GM12878 (cell line): ENCODE data around the gene TTLL10. TPM values are rescaled to one million over a fixed set of nuclear protein-coding genes. Genes with fewer than 3 reads are reported as not detected.

ENCODE experiments used
- ATAC-seq: fragments of 200-7000 bp; cut with Tn5 transposase; 3 replicates; pipeline ENCODE4 v1.9.1; 2020; ENCODE audit warnings: mild to moderate bottlenecking, moderate library complexity
- BruUV-seq: library from RNA; stranded (reverse); fragments of 400-500 nt; replicated peaks from 2 replicates; lab custom pipeline; 2021; lab: Mats Ljungman, UMichigan
- CTCF ChIA-PET: fragments of 300-600 bp; sonication (Branson Sonifier 250); formaldehyde crosslinking; extraction: SDS; loops from one replicate; lab custom pipeline; 2021; ENCODE audit warnings: inconsistent platforms; lab: Yijun Ruan, JAX
- POLR2A ChIA-PET: fragments of 350-600 bp; formaldehyde crosslinking; extraction: SDS; loops from one replicate; lab custom pipeline; 2021; ENCODE audit warnings: inconsistent platforms; lab: Charles Lee
- RAD21 ChIA-PET: fragments of 300-600 bp; sonication (Branson Sonifier 250); formaldehyde crosslinking; loops from one replicate; lab custom pipeline; 2023; ENCODE audit warnings: antibody characterized with exemption; ENCODE audit not compliant: unreplicated experiment; lab: Charles Lee
- SMC1A ChIA-PET: fragments of 300-600 bp; sonication (Branson Sonifier 250); formaldehyde crosslinking; loops from one replicate; lab custom pipeline; 2023; ENCODE audit not compliant: unreplicated experiment, uncharacterized antibody; lab: Charles Lee
- DNase-seq: peaks from one replicate; pipeline ENCODE4 v3.0.0-alpha.2; 2011; ENCODE audit warnings: low read depth, low spot score
- FAIRE-seq: peaks from 3 replicates; lab custom pipeline; 2011; peaks lifted over from hg19 to GRCh38; lab: Jason Lieb, UNC
- H2AFZ ChIP-seq: 2 replicates; pipeline ENCODE4 v1.6.0; 2011; ENCODE audit warnings: low read depth, low read length, control low read depth; ENCODE audit not compliant: control insufficient read depth
- H3K27ac ChIP-seq: 2 replicates; pipeline ENCODE4 v1.5.1; 2011; ENCODE audit warnings: control low read depth; ENCODE audit not compliant: control insufficient read depth, insufficient read depth
- H3K27me3 ChIP-seq, 2 experiments: replicated peaks in 1 of 2; 2 replicates each; pipeline versions ENCODE4 v1.6.0 to v1.6.1; 2011; ENCODE audit warnings: low read length in 1 of 2; ENCODE audit not compliant: control insufficient read depth in 2 of 2, insufficient read depth in 2 of 2
- H3K36me3 ChIP-seq, 2 experiments: 2 replicates each; pipeline ENCODE4 v1.5.1; 2011; ENCODE audit warnings: low read length in 1 of 2; ENCODE audit not compliant: control insufficient read depth in 2 of 2, insufficient read depth in 2 of 2
- H3K4me1 ChIP-seq: 2 replicates; pipeline ENCODE4 v1.6.1; 2011; ENCODE audit warnings: mild to moderate bottlenecking, low read length, moderate library complexity, mixed read lengths; ENCODE audit not compliant: control insufficient read depth, insufficient read depth
- H3K4me2 ChIP-seq: 2 replicates; pipeline ENCODE4 v1.6.0; 2011; ENCODE audit warnings: control low read depth; ENCODE audit not compliant: control insufficient read depth, insufficient read depth
- H3K4me3 ChIP-seq: fragments of 200-600 bp; sonication (generic); 2 replicates; pipeline ENCODE4 v1.5.1; 2016
- H3K79me2 ChIP-seq: 2 replicates; pipeline ENCODE4 v1.6.0; 2011; ENCODE audit warnings: low read length; ENCODE audit not compliant: control insufficient read depth, insufficient read depth
- H3K9ac ChIP-seq: 2 replicates; pipeline ENCODE4 v1.8.0; 2011; ENCODE audit warnings: low read length, control low read depth, mixed read lengths; ENCODE audit not compliant: control insufficient read depth, insufficient read depth
- H3K9me3 ChIP-seq: replicated peaks from 3 replicates; pipeline ENCODE4 v1.5.1; 2011; ENCODE audit warnings: mild to moderate bottlenecking, low read length; ENCODE audit not compliant: control insufficient read depth, insufficient read depth
- H4K20me1 ChIP-seq: 2 replicates; pipeline ENCODE4 v1.6.0; 2011; ENCODE audit not compliant: control insufficient read depth, insufficient read depth
- ASH2L ChIP-seq: fragments of 300-600, 200-600 bp; sonication (generic); IDR thresholded peaks from 2 replicates; pipeline ENCODE4 v1.6.1; 2017; ENCODE audit warnings: low read depth, mild to moderate bottlenecking, borderline replicate concordance
- CBX3 ChIP-seq: fragments of 200-600 bp; sonication (generic); IDR thresholded peaks from 2 replicates; pipeline ENCODE4 v1.6.1; 2016; ENCODE audit warnings: low read depth, borderline replicate concordance
- CREM ChIP-seq: IDR thresholded peaks from 2 replicates; pipeline ENCODE4 v1.6.1; 2014; ENCODE audit warnings: antibody characterized with exemption, low read depth
- GABPA ChIP-seq: IDR thresholded peaks from 2 replicates; pipeline ENCODE4 v1.6.1; 2014; ENCODE audit warnings: antibody characterized with exemption, low read depth, mild to moderate bottlenecking, inconsistent platforms
- POLR2A ChIP-seq: IDR thresholded peaks from 2 replicates; pipeline ENCODE4 v1.6.1; 2011; ENCODE audit warnings: low read depth, mild to moderate bottlenecking, low read length
- REST ChIP-seq: IDR thresholded peaks from 2 replicates; pipeline ENCODE4 v1.6.1; 2012; ENCODE audit warnings: mild to moderate bottlenecking, low read depth, low read length
- TCF12 ChIP-seq: IDR thresholded peaks from 2 replicates; pipeline ENCODE4 v1.6.1; 2011; ENCODE audit warnings: low read depth, mild to moderate bottlenecking, low read length
- YY1 ChIP-seq: IDR thresholded peaks from 2 replicates; pipeline ENCODE4 v1.6.1; 2011; ENCODE audit warnings: low read depth, mild to moderate bottlenecking, low read length
- ZNF24 ChIP-seq: fragments of 450-650 bp; IDR thresholded peaks from 2 replicates; pipeline ENCODE4 v1.6.1; 2017; ENCODE audit warnings: antibody characterized with exemption, mild to moderate bottlenecking
- ZNF687 ChIP-seq: fragments of 450-650 bp; IDR thresholded peaks from 2 replicates; pipeline ENCODE4 v1.6.1; 2017; ENCODE audit warnings: mild to moderate bottlenecking, moderate library complexity
- ZSCAN29 ChIP-seq: fragments of 450-650 bp; IDR thresholded peaks from 2 replicates; pipeline ENCODE4 v1.6.1; 2017; ENCODE audit warnings: mild to moderate bottlenecking, moderate library complexity
- WGBS: methylation state at CpG from one replicate; pipeline ENCODE4 v1.1.6; 2016; ENCODE audit warnings: low lambda C conversion rate; ENCODE audit not compliant: insufficient replicate concordance, insufficient coverage; ENCODE audit errors: missing lambda C conversion rate; 5-methylcytosine and 5-hydroxymethylcytosine counted together
- in situ Hi-C: fragments of 300-500 bp; cut with MboI; formaldehyde crosslinking; loops from 9 replicates; pipeline ENCODE4 v1.14.3; 2018; ENCODE audit warnings: mixed read lengths
- intact Hi-C: fragments of 100-400 bp; cut with micrococcal nuclease; formaldehyde crosslinking; loops from one replicate; pipeline ENCODE4 v1.14.2; 2022; ENCODE audit not compliant: unreplicated experiment
- polyA plus RNA-seq, 11 experiments: library from polyadenylated mRNA; depleted of rRNA in 4 of 11; unstranded in 6 of 11; stranded (reverse) in 5 of 11; fragments of >200 nt; fragmentation: Nextera tagmentation in 4 of 11; fragmentation: Illumina TruSeq in 1 of 11; extraction: Ambion mirVana in 4 of 11; extraction: Trizol in 1 of 11; gene quantifications; 1 replicate in 1 of 11; 2 replicates in 10 of 11; pipeline versions ENCODE4 v1.2.1 to v1.2.3, GENCODE V29; 2011 to 2016; ENCODE audit warnings: inconsistent platforms in 2 of 11, missing spikeins in 2 of 11, low read depth in 1 of 11
- total RNA-seq, 4 experiments: library from RNA; depleted of rRNA in 3 of 4; stranded (reverse); fragments of >200 nt in 3 of 4; fragmentation: Illumina TruSeq in 1 of 4; extraction: Trizol in 1 of 4; gene quantifications; 2 replicates each; pipeline versions ENCODE4 v1.2.1 to v1.2.3, GENCODE V29; 2013 to 2021

TTLL10 gene
- total and polyA plus RNA-seq, 10 of the 15 experiments (the other 5 are each of a cell fraction or from before 2014, with no cell fraction given) = not detected

- SMC1A ChIA-PET = no interaction called here
- BruUV-seq = no TSS peak
- no peak overlapping the region for H2AFZ ChIP-seq
- no peaks in the 10 kb centered on the region for H3K27me3 ChIP-seq
- CTCF ChIA-PET = interaction anchor here (0.8 kb wide), 1 partner anchor 94 kb away, joined by 3 read pairs; no protein-coding TSS in a partner anchor
- intact Hi-C loops = no loop called here
- H3K9ac ChIP-seq = no peak overlapping the region
- peaks cover 2% of the 10 kb centered on the region; the same call in 1 of the 2 replicates for H3K4me1 ChIP-seq
- no peak overlapping the region for H3K27ac ChIP-seq
- H3K36me3 ChIP-seq = no peaks in the 10 kb centered on the region
- H3K4me2 ChIP-seq = no peak overlapping the region
- 76% methylated on average over 33 of the region's 33 CpGs for WGBS
- DNase-seq = no peak
- no peaks in the 10 kb centered on the region for H4K20me1 ChIP-seq
- POLR2A ChIA-PET = interaction anchor here (0.6 to 2.0 kb wide), 2 partner anchors 42 to 170 kb away, joined by 3 to 4 read pairs; no protein-coding TSS in a partner anchor
- in situ Hi-C loops = no loop called here
- TF ChIP-seq YY1 = no peak
- no peak for TF ChIP-seq REST
- TF ChIP-seq, all 136 proteins: peak for 0
- RAD21 ChIA-PET = no interaction called here
- FAIRE-seq (no peak), ATAC-seq (no peak)
- Histone ChIP-seq H3K79me2 (no peaks in the 10 kb centered on the region), H3K4me3 (no peak overlapping the region), H3K9me3 (no peaks in the 10 kb centered on the region)
Measured at GRCh38 chr1:1163538-1164070, 10.1 kb upstream of the TTLL10 start.

DNA sequence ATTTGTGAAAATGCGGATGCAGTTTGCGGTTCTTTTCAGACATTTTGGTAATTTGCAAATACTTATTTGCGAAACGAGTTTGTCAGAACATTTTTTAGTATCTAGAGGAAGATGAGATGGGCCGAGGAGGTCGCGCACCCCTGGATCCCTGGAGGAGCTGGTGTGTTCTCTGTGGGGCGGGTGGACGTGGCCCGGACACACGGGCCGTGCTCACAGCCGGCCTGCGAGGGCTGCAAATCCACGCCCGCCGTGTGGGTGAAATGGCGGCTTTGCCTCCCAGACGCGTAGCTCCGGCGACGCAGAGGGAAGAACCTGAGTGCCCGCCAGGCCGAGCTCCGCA is 9.3 kb upstream of the TTLL10 start:
- Histone ChIP-seq H3K9ac (no peak overlapping the region), H3K27me3 (no peaks in the 10 kb centered on the region), H3K4me1 (no peaks in the 10 kb centered on the region), H4K20me1 (no peaks in the 10 kb centered on the region), H3K4me3 (no peak overlapping the region), H3K4me2 (no peak overlapping the region), H3K27ac (no peak overlapping the region), H3K36me3 (no peaks in the 10 kb centered on the region), H3K79me2 (no peaks in the 10 kb centered on the region), H2AFZ (no peak overlapping the region), H3K9me3 (no peaks in the 10 kb centered on the region)
- no peak for DNase-seq
- 42% methylated on average over 26 of the region's 26 CpGs for WGBS
- no peak for ATAC-seq
- BruUV-seq = no TSS peak
- CTCF ChIA-PET = interaction anchor here (0.8 kb wide), 1 partner anchor 94 kb away, joined by 3 read pairs; no protein-coding TSS in a partner anchor
- in situ Hi-C loops (no loop called here), intact Hi-C loops (no loop called here)
- RAD21 ChIA-PET = no interaction called here
- POLR2A ChIA-PET = interaction anchor here (2.0 kb wide), 1 partner anchor 41 kb away, joined by 4 read pairs; no protein-coding TSS in a partner anchor
- FAIRE-seq = no peak
- SMC1A ChIA-PET = no interaction called here
- TF ChIP-seq ZSCAN29 (no peak), GABPA (no peak), POLR2A (no peak), ZNF24 (no peak), ASH2L (no peak), CREM (no peak), TCF12 (no peak), ZNF687 (no peak), CBX3 (no peak)
